Ovary (tissue), 3 donors: ENCODE data around the gene P4HA1.

ENCODE experiments used
- EP300 ChIP-seq: sonication (generic); formaldehyde crosslinking; IDR thresholded peaks from one replicate; pipeline ENCODE4 v1.6.1; 2017; ENCODE audit warnings: antibody characterized with exemption
- POLR2A ChIP-seq: fragments of 450-650 bp; IDR thresholded peaks from one replicate; pipeline ENCODE4 v1.6.1; 2017; ENCODE audit warnings: antibody characterized with exemption, mild to moderate bottlenecking, moderate library complexity
- TF ChIP-seq, protein P1 (sequence below), 3 donors: fragments of 450-650 bp in 2 of 3; fragments of 200-600 bp in 1 of 3; IDR thresholded peaks; one replicate each; pipeline versions ENCODE4 v1.5.1 to v1.8.0; 2016 to 2022; ENCODE audit warnings: antibody characterized with exemption in 3 of 3, mild to moderate bottlenecking in 1 of 3
- donor health status: DM: no; HTN: no; CAD: no.

DNA sequence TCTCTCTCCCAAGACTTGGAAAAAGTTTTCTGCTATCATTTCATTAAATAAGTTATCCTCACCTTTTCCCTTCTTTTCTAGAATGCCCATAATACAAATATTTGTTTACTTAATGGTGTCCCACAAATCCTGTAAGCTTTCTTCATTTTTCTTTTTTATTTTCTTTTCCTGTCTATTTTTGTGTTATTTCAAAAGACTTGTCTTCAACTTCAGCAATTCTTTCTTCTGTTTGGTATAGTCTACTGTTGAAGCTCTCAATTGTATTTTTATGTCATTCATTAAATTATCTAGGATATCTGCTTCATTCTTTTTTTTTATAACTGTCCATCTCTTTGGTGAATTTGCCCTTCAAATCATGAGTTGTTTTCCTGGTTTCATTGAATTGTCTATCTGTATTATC lies 117.0 kb downstream of the P4HA1 start:
- TF ChIP-seq, protein P1, sequence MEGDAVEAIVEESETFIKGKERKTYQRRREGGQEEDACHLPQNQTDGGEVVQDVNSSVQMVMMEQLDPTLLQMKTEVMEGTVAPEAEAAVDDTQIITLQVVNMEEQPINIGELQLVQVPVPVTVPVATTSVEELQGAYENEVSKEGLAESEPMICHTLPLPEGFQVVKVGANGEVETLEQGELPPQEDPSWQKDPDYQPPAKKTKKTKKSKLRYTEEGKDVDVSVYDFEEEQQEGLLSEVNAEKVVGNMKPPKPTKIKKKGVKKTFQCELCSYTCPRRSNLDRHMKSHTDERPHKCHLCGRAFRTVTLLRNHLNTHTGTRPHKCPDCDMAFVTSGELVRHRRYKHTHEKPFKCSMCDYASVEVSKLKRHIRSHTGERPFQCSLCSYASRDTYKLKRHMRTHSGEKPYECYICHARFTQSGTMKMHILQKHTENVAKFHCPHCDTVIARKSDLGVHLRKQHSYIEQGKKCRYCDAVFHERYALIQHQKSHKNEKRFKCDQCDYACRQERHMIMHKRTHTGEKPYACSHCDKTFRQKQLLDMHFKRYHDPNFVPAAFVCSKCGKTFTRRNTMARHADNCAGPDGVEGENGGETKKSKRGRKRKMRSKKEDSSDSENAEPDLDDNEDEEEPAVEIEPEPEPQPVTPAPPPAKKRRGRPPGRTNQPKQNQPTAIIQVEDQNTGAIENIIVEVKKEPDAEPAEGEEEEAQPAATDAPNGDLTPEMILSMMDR (IDR thresholded peaks at IDR 0.05): no peak
- TF ChIP-seq POLR2A: no peak
- TF ChIP-seq EP300: no peak
